ENCODE data around the gene ECE1.
A peak's percentile ranks its signal among the peaks of the same experiment; 100 is the strongest.
"Not testable (repeated sequence)": the region's sequence is repeated elsewhere in the genome, so short reads cannot be mapped to it uniquely, and the experiment has no call there.

Gene ECE1

GRCh38 chr1:21290546-21290944 lies 282 bp upstream of the ECE1 start:
- DNase-seq: no peak

- no peak for DNase-seq
Measured at GRCh38 chr1:21289127-21289526, 1.1 kb downstream of the ECE1 start.

- no peak for DNase-seq
Measured at GRCh38 chr1:21287905-21288514, 2.3 kb downstream of the ECE1 start.

GRCh38 chr1:21285386-21285785 lies 4.9 kb downstream of the ECE1 start:
- not testable (repeated sequence) for DNase-seq

- DNase-seq: no peak
Measured at GRCh38 chr1:21285055-21285372, 5.2 kb downstream of the ECE1 start.

GRCh38 chr1:21284206-21285054 lies 5.8 kb downstream of the ECE1 start:
- no peak for DNase-seq

- no peak for DNase-seq
Measured at GRCh38 chr1:21283524-21283923, 6.7 kb downstream of the ECE1 start.

GRCh38 chr1:21282020-21282419 lies 8.2 kb downstream of the ECE1 start:
- not testable (repeated sequence) for DNase-seq

- DNase-seq: no peak
Measured at GRCh38 chr1:21280482-21280881, 9.8 kb downstream of the ECE1 start.

GRCh38 chr1:21280011-21280471 lies 10.2 kb downstream of the ECE1 start:
- no peak for DNase-seq

- DNase-seq: no peak
Measured at GRCh38 chr1:21278860-21279845, 11.1 kb downstream of the ECE1 start.

- no peak for DNase-seq
Measured at GRCh38 chr1:21278208-21278859, 11.9 kb downstream of the ECE1 start.

GRCh38 chr1:21277180-21277579 lies 13.1 kb downstream of the ECE1 start:
- DNase-seq: no peak

- no peak for DNase-seq
Measured at GRCh38 chr1:21272540-21272939, 17.7 kb downstream of the ECE1 start.

- no peak for DNase-seq
Measured at GRCh38 chr1:21271550-21271949, 18.7 kb downstream of the ECE1 start.

GRCh38 chr1:21270086-21270689 lies 20.1 kb downstream of the ECE1 start:
- DNase-seq: peak; percentile 90

GRCh38 chr1:21269461-21270085 lies 20.7 kb downstream of the ECE1 start:
- DNase-seq: no peak

GRCh38 chr1:21268281-21269239 lies 21.7 kb downstream of the ECE1 start:
- no peak for DNase-seq

GRCh38 chr1:21267191-21268077 lies 22.8 kb downstream of the ECE1 start:
- no peak for DNase-seq

Data from islet precursor cell (in vitro differentiated cells).